Kidney (tissue), 14 donors: Measurements from ENCODE around the gene FMO2. TPM values are rescaled to one million over a fixed set of nuclear protein-coding genes. Genes with fewer than 3 reads are reported as not detected.

ENCODE experiments used
- DNase-seq, 5 donors: peaks; one replicate each; pipeline ENCODE4 v3.0.0-alpha.2; 2013 to 2020
- FAIRE-seq: peaks from 2 replicates; lab custom pipeline; 2012; peaks lifted over from hg19 to GRCh38; lab: Jason Lieb, UNC
- H3K27ac ChIP-seq, 2 donors: one replicate each; pipeline ENCODE4 v1.7.0; 2013; ENCODE audit warnings: low read depth in 2 of 2, low read length in 2 of 2, inconsistent platforms in 1 of 2
- H3K27me3 ChIP-seq: one replicate; pipeline ENCODE4 v1.7.1; 2013; ENCODE audit warnings: low read length, inconsistent platforms; ENCODE audit not compliant: control insufficient read depth, insufficient read depth
- H3K36me3 ChIP-seq, 3 donors: one replicate each; pipeline versions ENCODE4 v1.7.0 to v1.7.1; 2013; ENCODE audit warnings: low read length in 3 of 3, control low read depth in 1 of 3, inconsistent platforms in 1 of 3; ENCODE audit not compliant: insufficient read depth in 3 of 3, control insufficient read depth in 2 of 3
- H3K4me1 ChIP-seq, 3 donors: one replicate each; pipeline versions ENCODE4 v1.7.0 to v1.7.1; 2013; ENCODE audit warnings: low read length in 3 of 3, inconsistent platforms in 1 of 3, low read depth in 1 of 3; ENCODE audit not compliant: control insufficient read depth in 2 of 3, insufficient read depth in 2 of 3
- H3K4me3 ChIP-seq, 3 donors: one replicate each; pipeline versions ENCODE4 v1.7.0 to v1.8.1; 2013; ENCODE audit warnings: low read length in 3 of 3, control low read depth in 1 of 3, inconsistent platforms in 1 of 3
- H3K9ac ChIP-seq, 3 donors: one replicate each; pipeline versions ENCODE4 v1.7.0 to v1.7.1; 2013; ENCODE audit warnings: low read length in 3 of 3, control low read depth in 1 of 3, inconsistent platforms in 1 of 3
- H3K9me3 ChIP-seq, 3 donors: one replicate each; pipeline versions ENCODE4 v1.7.0 to v1.7.1; 2013; ENCODE audit warnings: low read length in 3 of 3, control low read depth in 1 of 3, inconsistent platforms in 1 of 3; ENCODE audit not compliant: control insufficient read depth in 2 of 3, insufficient read depth in 1 of 3
- intact Hi-C: fragments of 100-400 bp; cut with DNase I; formaldehyde crosslinking; loops from one replicate; pipeline ENCODE4 v1.11.1; 2022
- polyA plus RNA-seq: library from polyadenylated mRNA; stranded (reverse); fragments of 350-450 nt; fragmentation: Illumina TruSeq; extraction: RNeasy Lipid Tissue Mini Kit (QIAGEN cat#74804); gene quantifications from one replicate; pipeline ENCODE4 v1.2.3, GENCODE V29; 2014; ENCODE audit warnings: low read depth, low replicate concordance; ENCODE audit not compliant: insufficient read depth
- total RNA-seq: library from RNA; stranded (reverse); fragmentation: NEBNext Ultra II Directional; extraction: Animal tissue kit (Norgen Biotek cat#: 25700); gene quantifications from one replicate; pipeline ENCODE4 v1.2.1, GENCODE V29; 2021
- TF ChIP-seq, protein P1 (sequence below): IDR thresholded peaks from 3 replicates; pipeline ENCODE4 v1.5.1; 2012; ENCODE audit warnings: mild to moderate bottlenecking, moderate library complexity, borderline replicate concordance; ENCODE audit not compliant: insufficient read depth; ENCODE audit errors: extremely low read depth
- donor health status: control.
- donor health status: control.
- donor health status: control.
- donor health status: control.
- donor health status: control.
- donor health status: DM: yes; HTN: yes; CAD: no.
- donor health status: Normal renal cell carcinoma (clear cell type).

FMO2 gene
- total and polyA plus RNA-seq, 2 donors from 2014 or later = 3.9 to 22.3 TPM

DNA sequence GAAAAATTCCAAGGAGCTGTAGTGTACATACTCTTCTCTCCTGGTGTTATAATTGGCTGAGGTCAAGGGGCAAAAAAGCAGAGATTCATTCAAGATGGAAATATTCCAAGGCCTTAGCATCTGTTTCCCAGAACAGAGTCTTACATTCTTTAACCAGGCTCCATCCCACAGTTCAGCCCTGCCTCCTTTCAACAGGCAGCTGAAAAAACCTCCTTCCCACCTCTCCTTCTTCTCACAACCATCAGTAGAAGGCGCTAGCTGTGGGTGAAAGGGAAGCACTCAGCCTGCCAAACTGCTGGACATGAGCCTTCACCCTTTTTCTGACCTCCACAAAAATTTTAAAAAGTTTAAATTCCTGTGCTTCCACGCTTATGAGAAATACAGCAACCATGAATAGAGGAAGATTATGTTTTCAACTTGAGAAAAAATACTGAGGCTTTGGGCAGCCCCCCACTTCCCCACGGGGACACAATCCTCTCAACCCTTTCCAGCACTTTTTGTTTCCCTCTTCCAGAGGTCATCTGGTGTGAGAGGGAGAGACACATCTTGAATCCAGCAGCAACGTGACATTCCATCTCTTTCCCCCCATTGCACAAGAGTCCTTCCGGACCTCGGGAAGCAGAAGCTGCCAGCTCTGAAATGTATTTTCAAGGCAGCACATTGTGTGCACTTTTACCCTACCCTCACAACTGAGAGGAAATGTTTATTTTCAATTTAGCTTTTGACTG, 43.2 kb upstream of the FMO2 start:
- TF ChIP-seq, protein P1, sequence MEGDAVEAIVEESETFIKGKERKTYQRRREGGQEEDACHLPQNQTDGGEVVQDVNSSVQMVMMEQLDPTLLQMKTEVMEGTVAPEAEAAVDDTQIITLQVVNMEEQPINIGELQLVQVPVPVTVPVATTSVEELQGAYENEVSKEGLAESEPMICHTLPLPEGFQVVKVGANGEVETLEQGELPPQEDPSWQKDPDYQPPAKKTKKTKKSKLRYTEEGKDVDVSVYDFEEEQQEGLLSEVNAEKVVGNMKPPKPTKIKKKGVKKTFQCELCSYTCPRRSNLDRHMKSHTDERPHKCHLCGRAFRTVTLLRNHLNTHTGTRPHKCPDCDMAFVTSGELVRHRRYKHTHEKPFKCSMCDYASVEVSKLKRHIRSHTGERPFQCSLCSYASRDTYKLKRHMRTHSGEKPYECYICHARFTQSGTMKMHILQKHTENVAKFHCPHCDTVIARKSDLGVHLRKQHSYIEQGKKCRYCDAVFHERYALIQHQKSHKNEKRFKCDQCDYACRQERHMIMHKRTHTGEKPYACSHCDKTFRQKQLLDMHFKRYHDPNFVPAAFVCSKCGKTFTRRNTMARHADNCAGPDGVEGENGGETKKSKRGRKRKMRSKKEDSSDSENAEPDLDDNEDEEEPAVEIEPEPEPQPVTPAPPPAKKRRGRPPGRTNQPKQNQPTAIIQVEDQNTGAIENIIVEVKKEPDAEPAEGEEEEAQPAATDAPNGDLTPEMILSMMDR = peak; percentile 19
- H3K27me3 ChIP-seq = no peaks in the 10 kb centered on the region
- FAIRE-seq (peak; percentile 59), DNase-seq (peak in 4 of 5 donors; percentile 31 to 86 (median 72))
- no peaks in the 10 kb centered on the region for H3K9me3 ChIP-seq
- no peak overlapping the region for H3K9ac ChIP-seq
- H3K27ac ChIP-seq = peak overlapping the region; percentile 36 to 82
- peak overlapping the region in 1 of 3 donors; percentile 5 for H3K4me3 ChIP-seq
- intact Hi-C loops = no loop called here
- peaks cover 2 to 20% (median 8%) of the 10 kb centered on the region in 3 donors for H3K4me1 ChIP-seq
- no peaks in the 10 kb centered on the region for H3K36me3 ChIP-seq

GRCh38 chr1:171142416-171143385, 42.4 kb upstream of the FMO2 start:
- DNase-seq (peak in 1 of 5 donors; percentile 38), FAIRE-seq (no peak)
- Histone ChIP-seq H3K27ac (peak overlapping the region; percentile 36 to 82), H3K9ac (no peak overlapping the region), H3K4me1 (peaks cover 2 to 20% (median 8%) of the 10 kb centered on the region in 3 donors), H3K27me3 (no peaks in the 10 kb centered on the region), H3K36me3 (no peaks in the 10 kb centered on the region), H3K4me3 (peak overlapping the region in 1 of 3 donors; percentile 5), H3K9me3 (no peaks in the 10 kb centered on the region)
- intact Hi-C loops = no loop called here
- TF ChIP-seq, protein P1 = no peak

DNA sequence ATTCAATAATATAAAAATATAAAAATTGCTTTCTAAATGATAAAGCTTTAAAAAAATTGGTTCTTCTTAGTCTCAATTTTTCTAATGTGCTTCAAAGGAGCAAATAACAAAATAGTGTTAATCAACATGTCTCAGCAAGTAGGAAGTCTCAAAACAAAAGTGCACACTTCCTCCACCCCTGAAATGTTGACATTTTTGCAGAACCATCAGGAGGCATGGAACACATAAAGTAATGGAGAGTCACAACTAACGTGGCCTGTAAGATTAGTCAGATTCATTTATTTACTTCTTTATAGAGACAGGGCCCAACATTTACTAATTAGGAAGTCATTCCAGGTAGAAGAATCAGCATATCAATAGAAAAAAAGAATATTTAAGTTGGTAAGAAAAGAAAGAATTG, 34.9 kb upstream of the FMO2 start:
- Histone ChIP-seq H3K9ac (no peak overlapping the region), H3K36me3 (no peaks in the 10 kb centered on the region), H3K27me3 (no peaks in the 10 kb centered on the region), H3K9me3 (no peaks in the 10 kb centered on the region), H3K4me3 (no peak overlapping the region), H3K27ac (no peak overlapping the region), H3K4me1 (no peaks in the 10 kb centered on the region)
- FAIRE-seq (no peak), DNase-seq (no peak)
- intact Hi-C loops = no loop called here
- TF ChIP-seq, protein P1 = no peak
